Mesendoderm (in vitro differentiated cells): ENCODE results near the gene CNTLN.
"Not testable (repeated sequence)": the region's sequence is repeated elsewhere in the genome, so short reads cannot be mapped to it uniquely, and the experiment has no call there.

Source experiments
- DNase-seq: peaks from one replicate; pipeline ENCODE4 v3.0.0; 2013
- H2AK5ac ChIP-seq: 2 replicates; pipeline ENCODE4 v1.6.1; 2013; ENCODE audit warnings: low read length, inconsistent platforms
- H2BK120ac ChIP-seq: 2 replicates; pipeline ENCODE4 v1.6.1; 2013; ENCODE audit warnings: low read depth, mild to moderate bottlenecking, low read length, moderate library complexity, mixed read lengths
- H2BK15ac ChIP-seq: replicated peaks from 2 replicates; pipeline ENCODE4 v1.6.1; 2013; ENCODE audit warnings: low read depth, mild to moderate bottlenecking, moderate library complexity
- H2BK5ac ChIP-seq: 2 replicates; pipeline ENCODE4 v1.6.1; 2013; ENCODE audit warnings: low read length, inconsistent platforms
- H3K18ac ChIP-seq: 2 replicates; pipeline ENCODE4 v1.6.1; 2013; ENCODE audit warnings: mild to moderate bottlenecking, low read length, mixed read lengths
- H3K23ac ChIP-seq: one replicate; pipeline ENCODE4 v1.6.1; 2013; ENCODE audit warnings: low read length
- H3K27ac ChIP-seq: 2 replicates; pipeline ENCODE4 v1.5.1; 2013; ENCODE audit warnings: low read depth, mild to moderate bottlenecking, inconsistent platforms, low read length, moderate library complexity
- H3K27me3 ChIP-seq: 2 replicates; pipeline ENCODE4 v1.6.1; 2013; ENCODE audit warnings: low read length, control low read depth, mild to moderate bottlenecking, inconsistent platforms; ENCODE audit not compliant: insufficient read depth, poor library complexity
- H3K36me3 ChIP-seq: 2 replicates; pipeline ENCODE4 v1.6.1; 2013; ENCODE audit warnings: low read length, inconsistent platforms; ENCODE audit not compliant: control insufficient read depth, insufficient read depth
- H3K4ac ChIP-seq: one replicate; pipeline ENCODE4 v1.6.1; 2013; ENCODE audit warnings: low read depth, mild to moderate bottlenecking, low read length, moderate library complexity
- H3K4me1 ChIP-seq: 2 replicates; pipeline ENCODE4 v1.6.1; 2013; ENCODE audit warnings: low read depth, low read length, inconsistent platforms; ENCODE audit not compliant: control insufficient read depth
- H3K4me2 ChIP-seq: 2 replicates; pipeline ENCODE4 v1.6.1; 2013; ENCODE audit warnings: low read length
- H3K4me3 ChIP-seq: 2 replicates; pipeline ENCODE4 v1.5.1; 2013; ENCODE audit warnings: mild to moderate bottlenecking, low read length
- H3K56ac ChIP-seq: one replicate; pipeline ENCODE4 v1.6.1; 2013; ENCODE audit warnings: low read length
- H3K79me1 ChIP-seq: 2 replicates; pipeline ENCODE4 v1.6.1; 2013; ENCODE audit warnings: low read length, inconsistent platforms
- H3K79me2 ChIP-seq: 2 replicates; pipeline ENCODE4 v1.6.1; 2013; ENCODE audit warnings: mild to moderate bottlenecking, low read length; ENCODE audit not compliant: control insufficient read depth, insufficient read depth
- H3K9ac ChIP-seq: 2 replicates; pipeline ENCODE4 v1.6.1; 2013; ENCODE audit warnings: low read length, inconsistent platforms
- H4K5ac ChIP-seq: one replicate; pipeline ENCODE4 v1.6.1; 2013; ENCODE audit warnings: low read length
- H4K8ac ChIP-seq: one replicate; pipeline ENCODE4 v1.6.1; 2013; ENCODE audit warnings: low read depth, mild to moderate bottlenecking, control low read depth, low read length, moderate library complexity
- WGBS: extraction: QIAGEN DNeasy Blood & Tissue Kit; methylation state at CpG from one replicate; pipeline ENCODE4 v1.1.7; 2013; ENCODE audit warnings: low lambda C conversion rate, missing lambda C conversion rate; ENCODE audit not compliant: insufficient coverage; ENCODE audit errors: extremely low coverage; 5-methylcytosine and 5-hydroxymethylcytosine counted together

Gene CNTLN

DNA sequence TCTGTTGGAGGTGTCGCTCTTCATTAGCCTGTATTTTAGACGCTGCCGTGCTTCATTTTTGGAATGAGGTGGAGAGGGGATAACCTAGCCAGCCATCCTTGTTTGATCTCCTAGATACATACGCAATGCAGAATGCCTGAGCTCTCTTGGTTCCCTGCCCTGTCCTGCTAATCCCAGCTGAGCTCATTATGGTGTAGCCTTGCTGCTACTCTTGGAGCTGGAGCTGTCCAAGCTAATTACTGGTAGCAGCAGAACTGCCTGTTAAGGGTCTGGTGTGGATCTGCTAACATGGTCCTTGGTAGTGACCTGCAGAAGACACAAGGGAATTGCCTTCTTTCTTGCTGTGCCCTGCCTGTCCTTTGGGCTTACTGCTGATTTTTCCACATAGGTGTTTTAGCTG is 207.9 kb downstream of the CNTLN start:
- H3K79me1 ChIP-seq = no peaks in the 10 kb centered on the region
- no peak overlapping the region for H4K5ac ChIP-seq
- no peak overlapping the region for H3K27ac ChIP-seq
- no peak overlapping the region for H2AK5ac ChIP-seq
- no peak overlapping the region for H2BK120ac ChIP-seq
- no peak overlapping the region for H3K18ac ChIP-seq
- DNase-seq = peak; percentile 28
- no peaks in the 10 kb centered on the region for H3K36me3 ChIP-seq
- H3K23ac ChIP-seq = no peak overlapping the region
- no peak overlapping the region for H4K8ac ChIP-seq
- no peaks in the 10 kb centered on the region for H3K27me3 ChIP-seq
- no peak overlapping the region for H3K4ac ChIP-seq
- no CpG with 5 or more reads among the region's 4 CpGs for WGBS
- H3K9ac ChIP-seq = no peak overlapping the region
- no peak overlapping the region for H3K56ac ChIP-seq
- no peaks in the 10 kb centered on the region for H3K4me1 ChIP-seq
- no peaks in the 10 kb centered on the region for H3K79me2 ChIP-seq
- no peak overlapping the region for H2BK15ac ChIP-seq
- no peak overlapping the region for H3K4me2 ChIP-seq
- H3K4me3 ChIP-seq = no peak overlapping the region
- H2BK5ac ChIP-seq = no peak overlapping the region

DNA sequence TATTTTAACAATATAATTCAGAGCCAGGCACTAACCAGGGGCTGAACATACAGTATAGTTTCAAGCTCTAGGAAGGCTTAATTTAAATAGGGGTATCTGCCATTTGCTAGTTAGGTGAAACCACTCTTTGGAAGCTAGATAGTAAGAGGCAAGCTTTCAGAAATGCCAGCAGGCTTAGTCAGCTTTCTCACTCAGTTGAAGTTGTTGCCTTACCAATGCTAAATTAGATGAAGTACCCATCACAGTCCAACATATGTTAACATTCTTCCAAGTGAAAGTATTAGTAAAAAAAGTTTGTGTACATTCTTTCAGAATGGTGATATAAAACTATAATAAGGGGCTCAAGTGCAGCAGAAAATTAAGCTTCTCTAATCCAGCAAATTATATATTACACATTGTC is 215.0 kb downstream of the CNTLN start:
- H2BK15ac ChIP-seq = no peak overlapping the region
- peak; percentile 49 for DNase-seq
- no peak overlapping the region for H3K18ac ChIP-seq
- H3K9ac ChIP-seq = no peak overlapping the region
- H3K56ac ChIP-seq = no peak overlapping the region
- H2BK5ac ChIP-seq = no peak overlapping the region
- no peaks in the 10 kb centered on the region for H3K4me1 ChIP-seq
- H3K79me1 ChIP-seq = no peaks in the 10 kb centered on the region
- no peak overlapping the region for H3K4ac ChIP-seq
- H4K8ac ChIP-seq = no peak overlapping the region
- H3K4me3 ChIP-seq = no peak overlapping the region
- H2BK120ac ChIP-seq = no peak overlapping the region
- no peaks in the 10 kb centered on the region for H3K36me3 ChIP-seq
- no peak overlapping the region for H3K4me2 ChIP-seq
- no peak overlapping the region for H2AK5ac ChIP-seq
- no peak overlapping the region for H3K27ac ChIP-seq
- no peaks in the 10 kb centered on the region for H3K79me2 ChIP-seq
- H4K5ac ChIP-seq = no peak overlapping the region
- H3K27me3 ChIP-seq = no peaks in the 10 kb centered on the region
- H3K23ac ChIP-seq = no peak overlapping the region

DNA sequence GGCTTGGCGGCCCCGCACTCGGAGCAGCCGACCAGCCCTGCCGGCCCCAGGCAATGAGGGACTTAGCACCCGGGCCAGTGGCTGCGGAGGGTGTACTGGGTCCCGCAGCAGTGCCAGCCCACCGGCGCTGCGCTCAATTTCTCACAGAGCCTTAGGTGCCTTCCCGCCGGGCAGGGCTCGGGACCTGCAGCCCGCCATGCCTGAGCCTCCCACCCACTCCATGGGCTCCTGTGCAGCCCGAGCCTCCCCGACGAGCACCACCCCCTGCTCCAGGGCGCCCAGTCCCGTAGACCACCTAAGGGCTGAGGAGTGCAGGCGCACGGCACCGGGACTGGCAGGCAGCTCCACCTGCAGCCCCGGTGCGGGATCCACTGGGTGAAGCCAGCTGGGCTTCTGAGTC is 219.2 kb downstream of the CNTLN start:
- not testable (repeated sequence) for H3K79me1 ChIP-seq, H3K27ac ChIP-seq, H3K9ac ChIP-seq, H3K4ac ChIP-seq, H2BK15ac ChIP-seq, H3K23ac ChIP-seq, H4K5ac ChIP-seq, H2AK5ac ChIP-seq, H3K79me2 ChIP-seq, H3K4me2 ChIP-seq, H2BK5ac ChIP-seq, H2BK120ac ChIP-seq, H4K8ac ChIP-seq, H3K36me3 ChIP-seq, H3K27me3 ChIP-seq, DNase-seq, H3K4me3 ChIP-seq, H3K56ac ChIP-seq, H3K4me1 ChIP-seq, H3K18ac ChIP-seq
- WGBS = no CpG with 5 or more reads among the region's 25 CpGs

DNA sequence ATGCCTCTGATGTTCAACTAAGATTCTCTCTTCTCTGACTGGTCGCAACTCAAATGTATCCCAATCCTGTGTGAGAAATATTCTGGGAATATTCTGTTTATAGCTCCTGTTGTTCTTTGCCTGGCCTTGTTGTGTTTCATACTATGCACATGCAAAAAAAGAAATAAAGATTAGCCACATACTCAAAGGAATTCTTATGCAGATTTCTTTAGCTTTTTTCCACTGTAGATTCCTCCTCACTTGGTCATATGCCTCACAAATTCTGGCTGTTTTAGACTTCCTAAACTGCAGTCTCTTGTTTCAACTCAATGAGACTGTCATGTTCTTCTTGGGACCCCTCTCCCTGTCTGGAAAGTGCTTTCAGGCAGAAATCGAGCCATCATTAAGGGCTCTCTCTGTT is 226.5 kb downstream of the CNTLN start:
- Histone ChIP-seq H3K56ac (no peak overlapping the region), H3K27ac (no peak overlapping the region), H3K23ac (no peak overlapping the region), H3K79me1 (no peaks in the 10 kb centered on the region), H3K79me2 (no peaks in the 10 kb centered on the region), H3K4ac (no peak overlapping the region), H3K4me1 (no peaks in the 10 kb centered on the region), H2BK15ac (no peak overlapping the region), H3K4me3 (no peak overlapping the region), H3K36me3 (no peaks in the 10 kb centered on the region), H3K9ac (no peak overlapping the region), H3K18ac (no peak overlapping the region), H2BK120ac (no peak overlapping the region), H2AK5ac (no peak overlapping the region), H4K8ac (no peak overlapping the region), H4K5ac (no peak overlapping the region), H2BK5ac (no peak overlapping the region), H3K4me2 (no peak overlapping the region), H3K27me3 (no peaks in the 10 kb centered on the region)
- DNase-seq = peak; percentile 4
- WGBS = no CpG with 5 or more reads among the region's 2 CpGs

DNA sequence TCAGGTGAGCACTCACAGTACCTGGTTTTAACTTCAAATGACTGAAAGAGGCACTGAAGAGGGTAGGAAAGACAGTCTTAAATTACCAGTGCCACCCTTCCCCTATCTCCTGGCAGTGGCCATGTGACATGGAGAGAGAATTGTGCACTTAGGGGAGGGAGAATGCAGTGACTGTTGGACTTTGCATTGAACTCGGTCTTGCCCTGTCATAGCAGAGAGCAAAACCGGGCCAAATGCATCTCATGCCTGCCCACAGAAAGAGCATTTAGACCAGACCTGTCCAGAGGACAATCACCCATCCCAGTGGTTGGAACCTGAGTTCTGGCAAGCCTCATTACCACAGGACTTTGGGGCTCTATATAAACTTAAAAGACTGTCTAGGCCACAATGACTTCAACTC is 232.2 kb downstream of the CNTLN start:
- H4K8ac ChIP-seq = no peak overlapping the region
- H3K56ac ChIP-seq = no peak overlapping the region
- no peaks in the 10 kb centered on the region for H3K79me1 ChIP-seq
- H4K5ac ChIP-seq = no peak overlapping the region
- H3K23ac ChIP-seq = no peak overlapping the region
- no peaks in the 10 kb centered on the region for H3K4me1 ChIP-seq
- no peak overlapping the region for H3K9ac ChIP-seq
- WGBS = no CpG with 5 or more reads among the region's 2 CpGs
- H2BK120ac ChIP-seq = no peak overlapping the region
- no peak overlapping the region for H3K4ac ChIP-seq
- H2BK15ac ChIP-seq = no peak overlapping the region
- no peaks in the 10 kb centered on the region for H3K27me3 ChIP-seq
- H2AK5ac ChIP-seq = no peak overlapping the region
- H3K4me2 ChIP-seq = no peak overlapping the region
- DNase-seq = no peak
- no peaks in the 10 kb centered on the region for H3K79me2 ChIP-seq
- H3K36me3 ChIP-seq = no peaks in the 10 kb centered on the region
- no peak overlapping the region for H3K18ac ChIP-seq
- H2BK5ac ChIP-seq = no peak overlapping the region
- H3K27ac ChIP-seq = no peak overlapping the region
- H3K4me3 ChIP-seq = no peak overlapping the region

DNA sequence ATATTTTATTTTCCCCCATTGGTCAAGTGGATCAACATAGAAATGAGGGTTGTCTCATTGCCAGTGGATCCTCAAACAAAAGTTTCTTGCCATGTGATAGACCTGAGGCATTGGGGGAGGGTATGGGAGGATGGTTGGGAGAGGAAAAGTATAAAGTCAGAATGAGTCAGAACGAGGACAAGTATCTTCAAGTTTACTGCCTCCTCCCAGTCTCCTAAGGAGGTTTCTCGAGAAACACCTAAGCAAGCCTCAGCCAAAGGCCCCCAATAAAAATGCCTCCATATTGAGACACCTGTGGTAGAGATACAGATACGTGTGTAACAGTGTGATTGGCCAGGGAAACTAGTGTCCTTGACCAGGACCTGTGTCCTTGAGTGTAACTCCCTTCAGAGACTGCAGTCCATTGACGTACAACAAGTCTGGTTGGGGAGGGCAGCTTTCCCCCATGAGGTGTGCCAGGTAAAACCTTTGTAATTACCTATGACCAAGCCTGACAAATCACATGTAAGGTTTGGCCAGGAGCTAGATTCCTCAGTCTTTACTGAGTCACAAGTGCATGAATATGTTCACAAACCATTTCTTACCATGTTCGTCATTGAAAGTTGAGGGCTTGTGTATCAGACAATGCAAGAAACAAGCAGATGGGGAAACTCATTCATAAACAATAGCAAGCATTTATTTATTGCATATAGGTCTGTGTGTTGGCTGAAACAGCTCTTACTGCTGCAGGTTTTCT is 245.5 kb downstream of the CNTLN start:
- H3K9ac ChIP-seq = no peak overlapping the region
- H3K27me3 ChIP-seq = no peaks in the 10 kb centered on the region
- WGBS = no CpG with 5 or more reads among the region's 5 CpGs
- no peak overlapping the region for H2BK120ac ChIP-seq
- H3K4ac ChIP-seq = no peak overlapping the region
- no peak for DNase-seq
- no peak overlapping the region for H3K56ac ChIP-seq
- no peaks in the 10 kb centered on the region for H3K36me3 ChIP-seq
- no peak overlapping the region for H3K4me2 ChIP-seq
- no peak overlapping the region for H2BK15ac ChIP-seq
- no peak overlapping the region for H2AK5ac ChIP-seq
- H3K4me3 ChIP-seq = no peak overlapping the region
- H3K18ac ChIP-seq = no peak overlapping the region
- no peaks in the 10 kb centered on the region for H3K4me1 ChIP-seq
- no peaks in the 10 kb centered on the region for H3K79me1 ChIP-seq
- H4K8ac ChIP-seq = no peak overlapping the region
- H3K27ac ChIP-seq = no peak overlapping the region
- no peak overlapping the region for H2BK5ac ChIP-seq
- H4K5ac ChIP-seq = no peak overlapping the region
- H3K23ac ChIP-seq = no peak overlapping the region
- H3K79me2 ChIP-seq = no peaks in the 10 kb centered on the region
